HL-60 (cell line): ENCODE data around the gene STIP1.

Source experiments
- CTCF ChIP-seq: IDR thresholded peaks from one replicate; pipeline ENCODE4 v1.5.1; 2011; ENCODE audit warnings: low read length, control low read depth, inconsistent platforms; ENCODE audit not compliant: insufficient read depth
- POLR2AphosphoS5 ChIP-seq: IDR thresholded peaks from 2 replicates; pipeline ENCODE4 v1.6.1; 2012; ENCODE audit warnings: low read depth
- REST ChIP-seq: IDR thresholded peaks from 2 replicates; pipeline ENCODE4 v1.6.1; 2012; ENCODE audit warnings: low read depth; ENCODE audit not compliant: insufficient replicate concordance

- TF ChIP-seq CTCF (no peak), POLR2AphosphoS5 (no peak), REST (no peak)
These were observed 9.2 kb upstream of the STIP1 start for GRCh38 chr11:64176751-64177150.
